Measurements from ENCODE around the gene SNAP25. TPM values are rescaled to one million over a fixed set of nuclear protein-coding genes. Genes with fewer than 3 reads are reported as not detected.

SNAP25 gene
- total and polyA plus RNA-seq, 9 of the 15 experiments (the other 6 are each of a cell fraction or from before 2014, with no cell fraction given) = 0.07 TPM; not detected in 8

GRCh38 chr20:10201321-10201870 is 17.2 kb upstream of the SNAP25 start:
- no TSS peak for BruUV-seq (replicated peaks)
- no peaks in the 10 kb centered on the region for H3K27me3 ChIP-seq (ENCODE audit: control insufficient read depth in 2 of 2, insufficient read depth in 2 of 2, low read length in 2 of 2)
- H3K9me3 ChIP-seq (replicated peaks; ENCODE audit: control insufficient read depth, insufficient read depth, low read depth, low read length) = no peaks in the 10 kb centered on the region
- WGBS (ENCODE audit: insufficient coverage, low coverage, missing lambda C conversion rate) = 0% methylated on average over 3 of the region's 3 CpGs
- ChIA-PET CTCF (ENCODE audit: low intra/inter-chr PET ratio) (no interaction called here), POLR2A (no interaction called here)
- no peak overlapping the region for H2AFZ ChIP-seq (ENCODE audit: low read depth, low read length)
- ATAC-seq = no peak
- no peak overlapping the region for H3K4me3 ChIP-seq
- no peak overlapping the region for H3K9ac ChIP-seq (ENCODE audit: insufficient read depth in 1 of 2, low read depth in 2 of 2, low read length in 2 of 2)
- H3K27ac ChIP-seq (ENCODE audit: extremely low read depth, low read depth, low read length) = no peak overlapping the region
- H4K20me1 ChIP-seq (replicated peaks; ENCODE audit: control insufficient read depth, insufficient read depth, low read length) = no peaks in the 10 kb centered on the region
- no peaks in the 10 kb centered on the region for H3K36me3 ChIP-seq (ENCODE audit: control insufficient read depth, insufficient read depth, low read length)
- in situ Hi-C loops (cut with MboI) = no loop called here
- H3K9me1 ChIP-seq (ENCODE audit: control insufficient read depth, insufficient read depth, low read length) = no peaks in the 10 kb centered on the region
- DNase-seq (ENCODE audit: extremely low read depth in 1 of 4, low spot score in 3 of 4) = no peak
- no peak for FAIRE-seq
- no peaks in the 10 kb centered on the region for H3K79me2 ChIP-seq (ENCODE audit: control insufficient read depth, insufficient read depth, low read length)
- H3K4me1 ChIP-seq (replicated peaks in 1 of 2; ENCODE audit: control insufficient read depth in 2 of 2, insufficient read depth in 2 of 2, low read length in 2 of 2) = no peaks in the 10 kb centered on the region
- intact Hi-C loops (cut with micrococcal nuclease) = no loop called here
- H3K4me2 ChIP-seq (ENCODE audit: insufficient read depth, low read length) = no peak overlapping the region
- TF ChIP-seq ZNF347 (CRISPR knock-in tag; IDR thresholded peaks at IDR 0.05; ENCODE audit: low read depth) (no peak), RBFOX2 (IDR thresholded peaks at IDR 0.05; ENCODE audit: low read depth, low read length) (no peak), OTX1 (CRISPR knock-in tag; IDR thresholded peaks at IDR 0.05) (no peak), MED1 (CRISPR knock-in tag; IDR thresholded peaks at IDR 0.05; ENCODE audit: borderline replicate concordance) (no peak), ZNF507 (tag; conservative IDR thresholded peaks at IDR 0.05) (no peak), SIRT6 (IDR thresholded peaks at IDR 0.05; ENCODE audit: low read depth, low read length) (no peak), YY1 (IDR thresholded peaks at IDR 0.05; ENCODE audit: borderline replicate concordance in 1 of 3, control insufficient read depth in 1 of 3, extremely low read depth in 1 of 3, insufficient read depth in 3 of 3, insufficient read length in 1 of 3, insufficient replicate concordance in 2 of 3, low read depth in 1 of 3, low read length in 2 of 3) (no peak), HNRNPUL1 (IDR thresholded peaks at IDR 0.05; ENCODE audit: low read length) (no peak), NR1H2 (CRISPR knock-in tag; IDR thresholded peaks at IDR 0.05) (no peak), BRD4 (IDR thresholded peaks at IDR 0.05) (no peak), ZBTB11 (CRISPR knock-in tag; IDR thresholded peaks at IDR 0.05) (no peak)
- TF ChIP-seq, protein P1, sequence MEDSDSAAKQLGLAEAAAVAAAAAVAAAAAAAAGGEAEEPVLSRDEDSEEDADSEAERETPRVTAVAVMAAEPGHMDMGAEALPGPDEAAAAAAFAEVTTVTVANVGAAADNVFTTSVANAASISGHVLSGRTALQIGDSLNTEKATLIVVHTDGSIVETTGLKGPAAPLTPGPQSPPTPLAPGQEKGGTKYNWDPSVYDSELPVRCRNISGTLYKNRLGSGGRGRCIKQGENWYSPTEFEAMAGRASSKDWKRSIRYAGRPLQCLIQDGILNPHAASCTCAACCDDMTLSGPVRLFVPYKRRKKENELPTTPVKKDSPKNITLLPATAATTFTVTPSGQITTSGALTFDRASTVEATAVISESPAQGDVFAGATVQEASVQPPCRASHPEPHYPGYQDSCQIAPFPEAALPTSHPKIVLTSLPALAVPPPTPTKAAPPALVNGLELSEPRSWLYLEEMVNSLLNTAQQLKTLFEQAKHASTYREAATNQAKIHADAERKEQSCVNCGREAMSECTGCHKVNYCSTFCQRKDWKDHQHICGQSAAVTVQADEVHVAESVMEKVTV (CRISPR knock-in tag; IDR thresholded peaks at IDR 0.05) = no peak
- TF ChIP-seq, protein P2, sequence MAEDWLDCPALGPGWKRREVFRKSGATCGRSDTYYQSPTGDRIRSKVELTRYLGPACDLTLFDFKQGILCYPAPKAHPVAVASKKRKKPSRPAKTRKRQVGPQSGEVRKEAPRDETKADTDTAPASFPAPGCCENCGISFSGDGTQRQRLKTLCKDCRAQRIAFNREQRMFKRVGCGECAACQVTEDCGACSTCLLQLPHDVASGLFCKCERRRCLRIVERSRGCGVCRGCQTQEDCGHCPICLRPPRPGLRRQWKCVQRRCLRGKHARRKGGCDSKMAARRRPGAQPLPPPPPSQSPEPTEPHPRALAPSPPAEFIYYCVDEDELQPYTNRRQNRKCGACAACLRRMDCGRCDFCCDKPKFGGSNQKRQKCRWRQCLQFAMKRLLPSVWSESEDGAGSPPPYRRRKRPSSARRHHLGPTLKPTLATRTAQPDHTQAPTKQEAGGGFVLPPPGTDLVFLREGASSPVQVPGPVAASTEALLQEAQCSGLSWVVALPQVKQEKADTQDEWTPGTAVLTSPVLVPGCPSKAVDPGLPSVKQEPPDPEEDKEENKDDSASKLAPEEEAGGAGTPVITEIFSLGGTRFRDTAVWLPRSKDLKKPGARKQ (CRISPR knock-in tag; IDR thresholded peaks at IDR 0.05) = no peak
